Cardiac fibroblast (primary cell): ENCODE results near the gene TTC38.

Experiments
- DNase-seq, 2 donors: peaks; one replicate each; pipeline versions ENCODE4 v3.0.0 to v3.0.0-alpha.2; 2010; ENCODE audit warnings: low read depth in 2 of 2
- H3K4me3 ChIP-seq, 2 donors: replicated peaks in 1 of 2; 1 replicate in 1 of 2; 2 replicates in 1 of 2; pipeline ENCODE4 v1.5.1; 2011; ENCODE audit warnings: low read depth in 2 of 2, low read length in 2 of 2, mild to moderate bottlenecking in 2 of 2, moderate library complexity in 1 of 2
- TF ChIP-seq, protein P1 (sequence below): IDR thresholded peaks from one replicate; pipeline ENCODE4 v1.5.1; 2011; ENCODE audit warnings: low read depth, mild to moderate bottlenecking, low read length, inconsistent platforms

TTC38 gene

DNA sequence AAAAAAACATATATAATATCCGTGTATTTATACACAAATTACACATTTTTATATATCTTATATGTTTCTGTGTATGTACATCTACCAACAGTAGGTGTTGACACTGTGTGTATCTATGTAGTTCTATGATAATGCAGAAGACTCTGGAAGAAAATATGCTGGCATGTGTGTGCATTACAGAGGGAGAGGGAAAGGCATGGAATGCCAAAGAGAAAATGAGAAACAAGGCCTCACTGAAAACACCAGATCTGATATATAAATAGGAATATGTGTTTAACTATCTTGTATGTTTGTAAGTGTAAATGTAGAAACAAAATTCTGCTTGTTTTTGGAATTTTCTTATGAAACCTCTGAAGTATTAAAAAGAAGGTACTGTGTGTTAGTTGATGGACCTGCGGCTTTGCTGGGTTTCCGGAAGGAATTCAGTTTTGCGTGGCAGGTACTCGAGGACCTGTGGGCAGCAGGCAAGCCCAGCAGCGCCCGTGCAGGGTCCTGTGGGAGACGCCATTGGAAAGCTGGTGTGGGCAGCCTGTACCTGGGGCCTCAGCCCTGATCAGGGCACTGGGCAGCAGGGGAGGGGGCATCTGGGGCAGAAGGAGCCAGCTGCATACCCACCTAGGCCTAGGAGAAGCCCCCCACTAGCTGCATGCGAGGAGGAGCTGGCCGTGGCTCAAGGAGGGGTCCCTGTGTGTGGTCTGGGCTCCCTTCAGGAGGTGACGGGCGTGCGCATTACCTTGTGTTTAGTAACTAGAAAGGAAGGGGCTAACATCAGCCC lies 60.1 kb downstream of the TTC38 start:
- TF ChIP-seq, protein P1, sequence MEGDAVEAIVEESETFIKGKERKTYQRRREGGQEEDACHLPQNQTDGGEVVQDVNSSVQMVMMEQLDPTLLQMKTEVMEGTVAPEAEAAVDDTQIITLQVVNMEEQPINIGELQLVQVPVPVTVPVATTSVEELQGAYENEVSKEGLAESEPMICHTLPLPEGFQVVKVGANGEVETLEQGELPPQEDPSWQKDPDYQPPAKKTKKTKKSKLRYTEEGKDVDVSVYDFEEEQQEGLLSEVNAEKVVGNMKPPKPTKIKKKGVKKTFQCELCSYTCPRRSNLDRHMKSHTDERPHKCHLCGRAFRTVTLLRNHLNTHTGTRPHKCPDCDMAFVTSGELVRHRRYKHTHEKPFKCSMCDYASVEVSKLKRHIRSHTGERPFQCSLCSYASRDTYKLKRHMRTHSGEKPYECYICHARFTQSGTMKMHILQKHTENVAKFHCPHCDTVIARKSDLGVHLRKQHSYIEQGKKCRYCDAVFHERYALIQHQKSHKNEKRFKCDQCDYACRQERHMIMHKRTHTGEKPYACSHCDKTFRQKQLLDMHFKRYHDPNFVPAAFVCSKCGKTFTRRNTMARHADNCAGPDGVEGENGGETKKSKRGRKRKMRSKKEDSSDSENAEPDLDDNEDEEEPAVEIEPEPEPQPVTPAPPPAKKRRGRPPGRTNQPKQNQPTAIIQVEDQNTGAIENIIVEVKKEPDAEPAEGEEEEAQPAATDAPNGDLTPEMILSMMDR = no peak
- DNase-seq = no peak
- H3K4me3 ChIP-seq = no peak overlapping the region

DNA sequence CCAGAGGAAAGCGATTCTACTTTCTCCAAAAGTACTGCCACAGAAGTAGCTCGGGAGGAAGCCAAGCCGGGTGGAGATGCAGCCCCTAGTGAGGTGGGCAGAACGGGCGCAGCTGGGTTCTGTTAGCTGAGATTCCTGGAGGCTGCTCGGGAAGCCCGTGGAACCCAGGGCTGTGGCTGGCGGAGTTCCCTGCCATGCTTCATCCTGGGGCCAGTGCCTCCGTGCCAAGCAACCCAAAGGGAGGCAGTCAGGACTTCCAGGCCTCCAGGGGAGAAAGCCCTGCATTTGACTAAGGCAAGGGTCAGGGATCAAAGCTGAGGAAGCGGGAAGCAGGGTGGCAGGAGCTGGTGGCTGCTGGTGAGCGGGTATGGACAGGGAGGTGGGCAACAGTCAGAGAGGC lies 61.0 kb downstream of the TTC38 start:
- DNase-seq = no peak
- no peak overlapping the region for H3K4me3 ChIP-seq
- TF ChIP-seq, protein P1 = no peak

DNA sequence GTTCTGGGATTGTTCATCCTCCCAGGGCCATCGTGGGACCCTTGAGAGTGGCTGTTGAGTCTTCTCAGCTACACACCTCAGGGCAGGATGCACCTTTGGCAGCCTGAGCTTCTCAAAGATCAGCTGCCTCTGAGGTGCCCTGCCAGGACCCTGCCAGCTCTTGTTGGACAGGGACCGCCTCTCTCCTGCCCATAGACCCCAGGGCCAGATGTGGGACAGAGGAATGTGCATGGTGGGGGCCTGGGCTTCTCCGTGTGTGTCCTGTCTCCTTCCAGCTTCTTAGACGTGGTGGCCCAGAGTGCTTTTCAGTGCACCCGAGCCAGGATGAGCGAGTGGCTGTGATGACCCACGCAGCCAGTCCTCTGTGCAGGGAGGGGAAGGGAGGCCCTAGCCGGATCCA lies 61.8 kb downstream of the TTC38 start:
- DNase-seq = no peak
- H3K4me3 ChIP-seq = no peak overlapping the region
- TF ChIP-seq, protein P1 = no peak

DNA sequence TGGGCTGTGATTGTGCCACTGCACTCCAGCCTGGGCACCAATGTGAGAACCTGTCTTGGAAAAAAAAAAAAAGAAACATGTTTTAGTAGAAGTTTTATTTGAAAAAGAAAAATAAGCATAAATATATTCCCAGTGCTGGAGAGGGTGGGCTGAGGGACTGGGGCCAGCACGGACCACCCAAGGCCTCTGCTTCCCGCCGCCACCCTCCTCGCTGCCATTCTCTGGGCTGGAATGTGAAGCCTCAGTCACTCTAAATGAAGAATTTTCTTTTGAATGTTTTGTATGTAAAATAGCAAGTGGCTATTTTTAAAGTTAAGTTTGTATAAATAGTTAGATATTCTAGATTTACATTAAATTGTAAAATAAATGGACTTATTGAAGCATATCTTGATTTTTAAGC lies 62.6 kb downstream of the TTC38 start:
- no peak for DNase-seq
- H3K4me3 ChIP-seq = no peak overlapping the region
- TF ChIP-seq, protein P1 = no peak

DNA sequence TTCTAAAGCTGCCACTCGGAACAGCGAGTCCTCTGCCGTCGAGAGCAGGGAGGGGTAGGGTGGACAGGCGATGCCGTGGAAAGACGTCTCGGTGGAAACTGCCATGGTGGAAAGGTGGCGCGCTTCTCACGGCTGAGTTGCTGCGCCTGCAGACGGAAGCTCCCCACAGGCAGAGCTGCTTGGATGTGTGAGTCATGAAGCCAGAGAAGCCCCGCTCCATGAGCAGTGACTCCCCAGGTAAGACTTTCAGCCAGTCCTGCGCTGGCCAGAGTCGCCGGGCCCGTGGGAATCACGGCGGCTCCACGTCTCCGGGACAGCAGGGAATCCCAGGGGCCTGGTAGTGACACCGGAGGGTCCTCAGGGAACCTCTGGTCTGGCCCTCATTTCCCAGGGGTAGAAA lies 63.7 kb downstream of the TTC38 start:
- no peak for DNase-seq

DNA sequence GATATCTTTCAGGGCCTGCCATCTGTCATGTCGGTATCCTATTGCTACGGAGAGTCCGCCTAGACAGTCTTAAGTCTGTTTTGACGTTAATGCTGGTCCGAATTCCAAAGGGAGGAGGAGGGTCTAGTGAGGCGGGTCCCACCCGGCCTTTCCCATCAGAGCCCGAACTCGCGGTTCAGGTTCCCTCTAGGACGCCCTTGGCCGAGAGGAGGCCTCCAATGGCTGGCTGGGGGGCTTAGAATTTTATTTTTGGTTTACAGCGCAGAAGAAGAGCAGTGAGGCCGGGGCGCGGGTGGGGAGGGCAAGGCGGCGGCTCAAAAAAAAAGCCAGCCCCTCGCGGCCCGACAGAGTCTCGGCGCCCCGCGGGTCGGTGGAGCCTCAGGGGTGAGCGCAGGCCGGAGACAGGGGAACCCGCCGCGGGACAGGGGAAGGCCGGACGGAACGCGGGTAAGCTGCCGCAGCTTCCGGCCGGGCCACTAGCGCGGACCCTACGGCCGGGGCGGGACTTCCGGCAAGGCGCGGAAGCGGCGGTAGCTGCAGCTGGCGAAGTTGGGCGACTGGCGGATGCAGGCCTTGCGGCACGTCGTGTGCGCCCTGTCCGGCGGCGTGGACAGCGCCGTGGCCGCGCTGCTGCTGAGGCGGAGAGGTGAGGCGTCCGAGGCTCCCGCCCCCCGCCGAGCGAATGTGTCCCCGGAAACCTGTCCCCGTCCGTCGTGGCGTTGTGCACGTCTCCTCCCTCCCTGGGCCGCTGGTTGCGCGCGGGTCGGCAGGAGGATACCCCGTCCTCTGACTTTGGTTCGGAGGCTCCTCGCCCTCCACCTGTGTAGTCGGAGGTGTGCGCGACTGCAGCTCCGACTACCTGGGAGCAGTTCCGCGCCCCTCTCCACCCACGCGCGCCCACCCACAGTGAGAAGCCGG lies 67.7 kb downstream of the TTC38 start, which contains the start of gene TRMU:
Gene TRMU, plus strand, starts transcription at position 514 of the 918 bp plus-strand sequence. Its CDS starts 51 bp downstream, at position 565.
- TF ChIP-seq, protein P1 = no peak
- peak within 1 kb of the TSS; percentile 81 to 96 for H3K4me3 ChIP-seq
- peak; percentile 87 to 91 for DNase-seq

More for the DNA sequence above, 63.7 kb downstream of the TTC38 start:
- TF ChIP-seq, protein P1 = no peak
- H3K4me3 ChIP-seq = no peak overlapping the region
